ENCODE measurements around the gene RTCA.
"Not testable (repeated sequence)": the region's sequence is repeated elsewhere in the genome, so short reads cannot be mapped to it uniquely, and the experiment has no call there.

RTCA gene

GRCh38 chr1:100287162-100287561, 21.1 kb downstream of the RTCA start:
- no peak for DNase-seq (ENCODE audit: low read depth)
- H3K4me3 ChIP-seq (ENCODE audit: low read depth, low read length): no peak overlapping the region
- in situ Hi-C loops (cut with HindIII; ENCODE audit: low sequenced_read_pairs): no loop called here
- TF ChIP-seq, protein P1, sequence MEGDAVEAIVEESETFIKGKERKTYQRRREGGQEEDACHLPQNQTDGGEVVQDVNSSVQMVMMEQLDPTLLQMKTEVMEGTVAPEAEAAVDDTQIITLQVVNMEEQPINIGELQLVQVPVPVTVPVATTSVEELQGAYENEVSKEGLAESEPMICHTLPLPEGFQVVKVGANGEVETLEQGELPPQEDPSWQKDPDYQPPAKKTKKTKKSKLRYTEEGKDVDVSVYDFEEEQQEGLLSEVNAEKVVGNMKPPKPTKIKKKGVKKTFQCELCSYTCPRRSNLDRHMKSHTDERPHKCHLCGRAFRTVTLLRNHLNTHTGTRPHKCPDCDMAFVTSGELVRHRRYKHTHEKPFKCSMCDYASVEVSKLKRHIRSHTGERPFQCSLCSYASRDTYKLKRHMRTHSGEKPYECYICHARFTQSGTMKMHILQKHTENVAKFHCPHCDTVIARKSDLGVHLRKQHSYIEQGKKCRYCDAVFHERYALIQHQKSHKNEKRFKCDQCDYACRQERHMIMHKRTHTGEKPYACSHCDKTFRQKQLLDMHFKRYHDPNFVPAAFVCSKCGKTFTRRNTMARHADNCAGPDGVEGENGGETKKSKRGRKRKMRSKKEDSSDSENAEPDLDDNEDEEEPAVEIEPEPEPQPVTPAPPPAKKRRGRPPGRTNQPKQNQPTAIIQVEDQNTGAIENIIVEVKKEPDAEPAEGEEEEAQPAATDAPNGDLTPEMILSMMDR (IDR thresholded peaks at IDR 0.05; ENCODE audit: low read depth, low read length, missing control alignments): no peak

DNA sequence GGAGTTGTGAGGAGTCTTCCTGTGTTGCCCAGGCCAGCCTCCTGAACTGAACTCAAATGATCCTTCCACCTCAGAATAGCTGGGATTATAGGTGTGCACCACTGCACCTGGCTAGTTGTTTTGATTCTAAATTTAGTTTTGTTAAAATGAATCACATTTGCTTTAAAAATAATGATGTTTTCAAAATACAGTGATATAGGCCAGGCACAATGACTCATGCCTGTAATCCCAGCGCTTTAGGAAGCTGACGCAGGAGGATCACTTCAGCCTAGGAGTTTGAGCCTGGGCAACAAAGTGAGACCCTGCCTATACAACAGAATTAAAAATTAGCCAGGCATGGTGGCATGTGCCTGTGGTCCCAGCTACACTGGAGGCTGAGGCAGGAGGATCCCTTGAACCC, 24.3 kb downstream of the RTCA start:
- H3K4me3 ChIP-seq (ENCODE audit: low read depth, low read length): no peak overlapping the region
- in situ Hi-C loops (cut with HindIII; ENCODE audit: low sequenced_read_pairs): no loop called here
- DNase-seq (ENCODE audit: low read depth): no peak
- TF ChIP-seq, protein P1 (IDR thresholded peaks at IDR 0.05; ENCODE audit: low read depth, low read length, missing control alignments): no peak

DNA sequence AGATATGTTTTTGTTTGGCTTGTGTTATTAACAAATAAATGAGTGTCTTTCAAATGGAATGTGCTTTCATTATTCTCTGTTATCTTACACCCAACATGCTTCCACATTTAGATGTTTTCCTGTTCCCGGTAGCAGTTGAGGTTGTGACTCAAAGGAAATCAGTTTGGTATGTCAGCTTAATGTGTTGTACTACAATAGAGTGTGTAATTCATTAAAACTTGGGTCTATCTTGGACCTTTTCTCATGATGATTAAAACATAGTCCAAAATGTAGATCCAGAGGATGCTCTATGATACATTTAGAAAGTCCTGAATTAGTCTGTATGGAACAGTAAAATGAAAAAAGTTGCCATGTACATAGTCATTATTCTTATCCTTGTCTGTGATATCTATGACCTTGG, 26.7 kb downstream of the RTCA start:
- TF ChIP-seq, protein P1 (IDR thresholded peaks at IDR 0.05; ENCODE audit: low read depth, low read length, missing control alignments): no peak
- in situ Hi-C loops (cut with HindIII; ENCODE audit: low sequenced_read_pairs): no loop called here
- no peak for DNase-seq (ENCODE audit: low read depth)
- no peak overlapping the region for H3K4me3 ChIP-seq (ENCODE audit: low read depth, low read length)

DNA sequence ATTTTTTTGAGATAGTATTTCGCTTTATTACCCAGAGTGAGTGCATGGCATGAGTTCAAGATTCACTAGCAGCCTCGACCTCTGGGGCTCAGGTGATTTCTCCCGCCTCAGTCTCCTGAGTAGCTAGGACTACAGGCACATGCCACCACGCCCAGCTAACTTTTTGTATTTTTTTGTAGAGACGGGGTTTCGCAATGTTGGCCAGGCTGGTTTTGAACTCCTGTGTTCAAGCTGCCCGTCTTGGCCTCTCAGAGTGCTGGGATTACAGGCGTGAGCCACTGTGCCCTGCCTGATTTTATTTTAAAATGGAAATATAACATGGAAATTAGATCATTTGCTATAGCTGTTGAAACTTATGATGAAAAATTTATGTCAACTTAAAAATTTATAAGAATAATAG, 30.1 kb downstream of the RTCA start:
- DNase-seq (ENCODE audit: low read depth): no peak
- no peak overlapping the region for H3K4me3 ChIP-seq (ENCODE audit: low read depth, low read length)
- TF ChIP-seq, protein P1 (IDR thresholded peaks at IDR 0.05; ENCODE audit: low read depth, low read length, missing control alignments): no peak
- in situ Hi-C loops (cut with HindIII; ENCODE audit: low sequenced_read_pairs): no loop called here

DNA sequence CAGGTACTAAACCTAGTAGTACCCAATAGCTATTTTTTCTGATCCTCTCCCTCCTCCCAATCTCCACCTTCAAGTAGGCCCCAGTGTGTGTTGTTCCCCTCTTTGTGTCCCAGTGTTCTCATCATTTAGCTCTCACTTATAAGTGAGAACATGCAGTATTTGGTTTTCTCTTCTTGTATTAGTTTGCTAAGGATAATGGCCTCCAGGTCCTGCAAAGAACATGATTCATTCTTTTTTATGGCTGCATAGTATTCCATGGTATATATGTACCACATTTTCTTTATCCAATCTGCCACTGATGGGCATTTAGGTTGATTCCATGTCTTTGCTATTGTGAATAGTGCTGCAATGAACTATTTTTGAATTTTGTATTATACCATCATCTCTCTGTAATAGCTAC, 31.0 kb downstream of the RTCA start:
- H3K4me3 ChIP-seq (ENCODE audit: low read depth, low read length); in situ Hi-C loops (cut with HindIII; ENCODE audit: low sequenced_read_pairs); DNase-seq (ENCODE audit: low read depth): not testable (repeated sequence)

DNA sequence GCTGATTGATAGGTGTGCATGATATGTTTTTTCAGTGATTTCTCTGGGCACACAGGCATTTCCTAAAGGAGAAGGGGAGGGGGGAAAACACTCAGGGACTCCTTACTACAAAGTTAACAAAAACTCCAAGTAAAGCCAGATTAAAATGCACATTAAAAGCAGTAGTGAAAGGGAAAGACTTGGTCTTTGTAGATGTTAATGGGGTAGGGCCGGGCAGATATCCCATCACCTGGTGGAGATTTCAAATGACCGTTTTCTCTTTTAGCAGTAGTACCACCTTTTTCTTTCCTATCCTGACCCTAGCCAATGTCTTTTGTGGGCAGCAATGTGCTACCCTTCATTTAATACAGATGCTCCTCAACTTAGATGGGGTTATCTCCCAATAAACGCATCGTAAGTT, 32.5 kb downstream of the RTCA start:
- in situ Hi-C loops (cut with HindIII; ENCODE audit: low sequenced_read_pairs): no loop called here
- TF ChIP-seq, protein P1 (IDR thresholded peaks at IDR 0.05; ENCODE audit: low read depth, low read length, missing control alignments): no peak
- no peak for DNase-seq (ENCODE audit: low read depth)
- no peak overlapping the region for H3K4me3 ChIP-seq (ENCODE audit: low read depth, low read length)

DNA sequence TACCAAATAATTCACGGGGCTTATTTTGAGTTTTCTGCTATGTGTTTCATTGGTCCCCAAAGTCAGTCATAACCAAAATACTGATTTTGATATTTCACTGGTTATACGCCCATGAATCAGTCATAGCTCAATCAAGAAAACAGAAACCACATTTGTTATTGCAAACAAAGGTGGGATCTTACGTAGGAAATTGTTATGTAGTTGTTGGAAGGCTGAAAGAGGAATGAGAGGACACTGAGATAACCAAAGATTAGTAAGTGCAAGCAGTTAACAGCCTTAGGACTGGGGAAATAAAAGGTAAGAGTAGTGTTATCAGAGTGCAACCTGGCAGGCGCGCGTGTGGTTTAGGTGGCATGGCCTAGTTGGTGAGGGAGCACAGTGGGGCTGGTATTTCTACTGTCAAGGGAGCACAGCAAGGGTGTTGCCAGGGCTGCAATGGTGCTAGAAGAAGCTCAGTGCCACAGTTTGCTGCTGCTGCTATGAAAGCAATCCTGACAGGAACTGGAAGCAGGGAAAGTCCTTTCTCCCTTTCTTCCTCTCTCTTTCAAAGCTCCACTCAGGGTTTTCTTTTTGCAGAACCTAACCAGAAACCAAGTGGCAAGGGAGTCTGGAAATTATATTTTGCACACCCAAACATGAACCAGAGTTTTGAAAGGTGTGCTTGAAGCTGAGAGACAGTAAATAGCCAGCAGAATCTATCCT, 33.7 kb downstream of the RTCA start:
- no peak overlapping the region for H3K4me3 ChIP-seq (ENCODE audit: low read depth, low read length)
- in situ Hi-C loops (cut with HindIII; ENCODE audit: low sequenced_read_pairs): no loop called here
- no peak for DNase-seq (ENCODE audit: low read depth)
- TF ChIP-seq, protein P1 (IDR thresholded peaks at IDR 0.05; ENCODE audit: low read depth, low read length, missing control alignments): no peak

Data from astrocyte of the cerebellum (primary cell).